ENCODE data around the gene ASXL1. TPM values are rescaled to one million over a fixed set of nuclear protein-coding genes. Genes with fewer than 3 reads are reported as not detected.
A peak's percentile ranks its signal among the peaks of the same experiment; 100 is the strongest.

Gene ASXL1
- total and polyA plus RNA-seq, 2 donors from 2014 or later: 16.2 to 71.1 TPM

- DNase-seq (peak in 1 of 5 donors; percentile 41), FAIRE-seq (no peak)
- no peak overlapping the region for H3K9ac ChIP-seq (ENCODE audit: low read length in 3 of 3)
- H3K36me3 ChIP-seq (ENCODE audit: control insufficient read depth in 2 of 3, insufficient read depth in 3 of 3, low read length in 3 of 3): no peaks in the 10 kb centered on the region
- H3K9me3 ChIP-seq (ENCODE audit: control insufficient read depth in 2 of 3, insufficient read depth in 1 of 3, low read length in 3 of 3): no peaks in the 10 kb centered on the region
- H3K27me3 ChIP-seq (ENCODE audit: control insufficient read depth, insufficient read depth, low read length): no peaks in the 10 kb centered on the region
- peak overlapping the region in 1 of 2 donors; percentile 26 for H3K27ac ChIP-seq (ENCODE audit: low read depth in 2 of 2, low read length in 2 of 2)
- intact Hi-C loops (cut with DNase I): no loop called here
- H3K4me3 ChIP-seq (ENCODE audit: low read length in 3 of 3): peak overlapping the region in 1 of 3 donors; percentile 23
- TF ChIP-seq CTCF (IDR thresholded peaks at IDR 0.05; ENCODE audit: borderline replicate concordance, extremely low read depth, insufficient read depth): no peak
- peaks cover 18 to 62% (median 60%) of the 10 kb centered on the region in 3 donors for H3K4me1 ChIP-seq (ENCODE audit: control insufficient read depth in 2 of 3, insufficient read depth in 2 of 3, low read depth in 1 of 3, low read length in 3 of 3)
Measured at GRCh38 chr20:32479697-32480171, 121.6 kb downstream of the ASXL1 start.

GRCh38 chr20:32480371-32481241 lies 122.5 kb downstream of the ASXL1 start:
- FAIRE-seq (no peak), DNase-seq (peak; percentile 59 to 88 (median 73))
- Histone ChIP-seq H3K27ac (ENCODE audit: low read depth in 2 of 2, low read length in 2 of 2) (peak overlapping the region; percentile 26 to 73), H3K36me3 (ENCODE audit: control insufficient read depth in 2 of 3, insufficient read depth in 3 of 3, low read length in 3 of 3) (no peaks in the 10 kb centered on the region), H3K4me1 (ENCODE audit: control insufficient read depth in 2 of 3, insufficient read depth in 2 of 3, low read depth in 1 of 3, low read length in 3 of 3) (peaks cover 18 to 56% (median 56%) of the 10 kb centered on the region in 3 donors), H3K27me3 (ENCODE audit: control insufficient read depth, insufficient read depth, low read length) (no peaks in the 10 kb centered on the region), H3K9me3 (ENCODE audit: control insufficient read depth in 2 of 3, insufficient read depth in 1 of 3, low read length in 3 of 3) (no peaks in the 10 kb centered on the region), H3K9ac (ENCODE audit: low read length in 3 of 3) (peak overlapping the region in 1 of 3 donors; percentile 53), H3K4me3 (ENCODE audit: low read length in 3 of 3) (peak overlapping the region; percentile 9 to 75 (median 12))
- intact Hi-C loops (cut with DNase I): no loop called here
- TF ChIP-seq CTCF (IDR thresholded peaks at IDR 0.05; ENCODE audit: borderline replicate concordance, extremely low read depth, insufficient read depth): no peak

- no peak for TF ChIP-seq CTCF (IDR thresholded peaks at IDR 0.05; ENCODE audit: borderline replicate concordance, extremely low read depth, insufficient read depth)
- H3K27me3 ChIP-seq (ENCODE audit: control insufficient read depth, insufficient read depth, low read length): no peaks in the 10 kb centered on the region
- no peaks in the 10 kb centered on the region for H3K36me3 ChIP-seq (ENCODE audit: control insufficient read depth in 2 of 3, insufficient read depth in 3 of 3, low read length in 3 of 3)
- H3K4me3 ChIP-seq (ENCODE audit: low read length in 3 of 3): peak overlapping the region; percentile 57 to 75 (median 62)
- DNase-seq (peak in 2 of 5 donors; percentile 63), FAIRE-seq (no peak)
- peak overlapping the region in 2 of 3 donors; percentile 10 to 86 for H3K9ac ChIP-seq (ENCODE audit: low read length in 3 of 3)
- H3K9me3 ChIP-seq (ENCODE audit: control insufficient read depth in 2 of 3, insufficient read depth in 1 of 3, low read length in 3 of 3): no peaks in the 10 kb centered on the region
- intact Hi-C loops (cut with DNase I): no loop called here
- H3K4me1 ChIP-seq (ENCODE audit: control insufficient read depth in 2 of 3, insufficient read depth in 2 of 3, low read depth in 1 of 3, low read length in 3 of 3): peaks cover 15 to 47% (median 47%) of the 10 kb centered on the region in 3 donors
- peak overlapping the region; percentile 74 to 83 for H3K27ac ChIP-seq (ENCODE audit: low read depth in 2 of 2, low read length in 2 of 2)
Measured at GRCh38 chr20:32481311-32482142, 123.4 kb downstream of the ASXL1 start.
